Fibroblast of the conjunctiva (primary cell): Measurements from ENCODE around the gene LRRC75B.
"Not testable (repeated sequence)": the region's sequence is repeated elsewhere in the genome, so short reads cannot be mapped to it uniquely, and the experiment has no call there.

Experiments used
- DNase-seq: peaks from one replicate; pipeline ENCODE4 v3.0.0-alpha.2; 2010; ENCODE audit warnings: low read depth

Gene LRRC75B

GRCh38 chr22:24553597-24554312 is 39.1 kb downstream of the LRRC75B start:
- DNase-seq: no peak

GRCh38 chr22:24552503-24553286 is 40.2 kb downstream of the LRRC75B start:
- not testable (repeated sequence) for DNase-seq

GRCh38 chr22:24550902-24551435 is 41.9 kb downstream of the LRRC75B start:
- no peak for DNase-seq

GRCh38 chr22:24550028-24550901 is 42.6 kb downstream of the LRRC75B start:
- DNase-seq: no peak

- no peak for DNase-seq
Measured at GRCh38 chr22:24548812-24549211, 44.1 kb downstream of the LRRC75B start.

- no peak for DNase-seq
Measured at GRCh38 chr22:24543679-24544243, 49.1 kb downstream of the LRRC75B start.

- no peak for DNase-seq
Measured at GRCh38 chr22:24543185-24543601, 49.7 kb downstream of the LRRC75B start.

GRCh38 chr22:24542641-24543040 is 50.2 kb downstream of the LRRC75B start:
- DNase-seq: no peak

- DNase-seq: no peak
Measured at GRCh38 chr22:24541681-24542515, 51.0 kb downstream of the LRRC75B start.

- no peak for DNase-seq
Measured at GRCh38 chr22:24540470-24540869, 52.4 kb downstream of the LRRC75B start.

GRCh38 chr22:24536089-24536488 is 56.8 kb downstream of the LRRC75B start:
- DNase-seq: no peak
